DMS53 treated with DMSO at 0.1 percent for 48 hours (cell line): Measurements from ENCODE around the gene KLHL30.

ENCODE experiments used
- DNase-seq: peaks from one replicate; lab custom pipeline; 2025; ENCODE audit not compliant: unreplicated experiment; lab: John Stamatoyannopoulos, UW

KLHL30 gene, protein sequence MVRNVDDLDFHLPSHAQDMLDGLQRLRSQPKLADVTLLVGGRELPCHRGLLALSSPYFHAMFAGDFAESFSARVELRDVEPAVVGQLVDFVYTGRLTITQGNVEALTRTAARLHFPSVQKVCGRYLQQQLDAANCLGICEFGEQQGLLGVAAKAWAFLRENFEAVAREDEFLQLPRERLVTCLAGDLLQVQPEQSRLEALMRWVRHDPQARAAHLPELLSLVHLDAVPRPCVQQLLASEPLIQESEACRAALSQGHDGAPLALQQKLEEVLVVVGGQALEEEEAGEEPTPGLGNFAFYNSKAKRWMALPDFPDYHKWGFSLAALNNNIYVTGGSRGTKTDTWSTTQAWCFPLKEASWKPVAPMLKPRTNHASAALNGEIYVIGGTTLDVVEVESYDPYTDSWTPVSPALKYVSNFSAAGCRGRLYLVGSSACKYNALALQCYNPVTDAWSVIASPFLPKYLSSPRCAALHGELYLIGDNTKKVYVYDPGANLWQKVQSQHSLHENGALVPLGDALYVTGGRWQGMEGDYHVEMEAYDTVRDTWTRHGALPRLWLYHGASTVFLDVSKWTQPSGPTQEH

DNA sequence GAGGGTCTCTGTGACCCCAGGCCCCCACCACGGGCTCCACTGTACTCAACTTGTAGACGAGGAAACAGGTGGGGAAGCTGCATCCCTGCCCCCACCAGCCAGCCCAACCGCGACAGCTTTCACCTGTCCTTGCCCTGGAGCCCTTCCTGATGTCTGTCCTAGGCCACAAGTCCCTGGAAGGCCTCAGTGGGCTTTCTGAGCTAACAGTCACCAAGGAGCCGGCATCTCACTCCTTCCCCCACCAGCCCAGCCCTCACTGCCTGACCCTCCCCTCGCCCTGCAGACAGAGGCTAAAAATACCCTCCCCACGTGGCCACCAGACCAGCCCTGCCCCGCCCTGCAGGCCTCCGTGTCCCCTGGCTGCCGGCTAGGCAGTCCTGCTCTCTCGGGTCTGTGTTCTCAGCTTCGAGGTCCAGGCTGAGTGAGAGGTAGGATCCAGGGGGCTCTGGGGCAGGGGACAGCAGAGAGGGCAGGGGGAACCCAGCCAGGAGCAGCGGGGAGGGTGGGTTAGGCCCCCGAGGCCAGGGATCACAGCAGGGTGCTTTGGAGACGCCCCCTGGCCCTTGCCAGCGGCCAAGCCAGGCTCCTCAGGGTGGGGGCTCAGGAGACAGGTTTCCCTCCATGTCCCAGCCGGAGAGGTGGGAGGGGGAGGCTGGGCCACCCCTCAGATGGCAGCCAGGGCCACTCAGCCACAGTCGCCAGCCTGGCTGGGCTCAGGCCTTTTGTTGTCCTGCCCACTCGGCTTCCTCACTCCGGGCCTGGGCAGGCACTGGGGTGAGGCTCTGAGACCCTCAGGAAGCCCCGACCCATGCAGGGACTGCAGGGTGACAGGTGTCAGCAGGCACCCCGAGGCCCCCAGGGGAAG, at the start of gene KLHL30:
Gene KLHL30, plus strand, starts transcription at position 338 of the 865 bp plus-strand sequence. CDS start 2,087 bp downstream, outside the sequence.
- no peak for DNase-seq

DNA sequence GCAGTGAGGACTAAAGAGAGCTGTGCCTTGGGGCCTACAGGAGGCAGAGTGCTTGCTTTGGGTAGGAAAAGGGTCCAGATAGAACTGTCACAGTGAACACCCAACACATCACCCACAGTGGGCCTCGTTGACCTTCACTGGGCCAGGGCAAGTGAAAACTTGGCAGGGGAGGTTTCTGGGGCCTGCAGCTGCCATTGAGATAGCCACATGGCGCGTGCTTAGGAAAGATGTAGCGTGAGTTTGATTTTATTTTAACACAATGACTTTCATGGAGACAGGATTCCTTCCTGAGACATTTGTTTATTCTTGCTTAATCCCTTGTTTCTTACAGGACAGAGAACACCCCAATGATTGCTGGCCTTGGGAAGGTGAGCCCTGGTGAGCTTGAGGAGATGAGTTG, 47.6 kb upstream of the KLHL30 start:
- DNase-seq, result no peak

DNA sequence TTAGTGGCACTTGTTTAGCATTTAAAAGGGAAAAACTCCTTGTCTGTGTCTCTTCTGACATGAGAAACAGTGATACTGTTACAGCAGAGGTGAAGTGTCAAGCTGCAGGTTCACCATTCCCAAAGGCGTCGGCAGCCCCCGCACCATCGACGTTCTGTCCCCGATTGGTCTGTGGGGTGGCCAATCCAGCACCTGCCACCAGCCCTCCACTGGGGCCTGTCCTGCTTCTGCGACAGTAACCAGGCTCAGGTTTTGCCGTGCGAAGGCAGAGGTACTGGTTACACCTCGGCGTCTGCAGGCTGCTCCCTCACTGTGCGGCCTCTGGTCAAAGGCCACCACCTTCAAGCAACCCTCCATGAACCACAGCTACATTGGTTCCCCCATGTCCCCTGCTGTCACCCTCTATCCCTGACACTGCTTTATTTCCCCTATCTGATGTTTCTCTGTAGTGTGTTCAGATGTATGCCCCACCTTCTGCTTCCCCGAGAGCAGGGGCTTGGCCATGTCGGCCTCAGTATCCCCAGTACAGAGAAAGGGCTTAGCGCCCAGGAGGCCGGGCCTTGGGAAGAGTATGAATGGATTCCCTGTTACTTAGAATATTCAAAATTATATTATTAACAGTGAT, 46.9 kb upstream of the KLHL30 start:
- DNase-seq, result no peak

DNA sequence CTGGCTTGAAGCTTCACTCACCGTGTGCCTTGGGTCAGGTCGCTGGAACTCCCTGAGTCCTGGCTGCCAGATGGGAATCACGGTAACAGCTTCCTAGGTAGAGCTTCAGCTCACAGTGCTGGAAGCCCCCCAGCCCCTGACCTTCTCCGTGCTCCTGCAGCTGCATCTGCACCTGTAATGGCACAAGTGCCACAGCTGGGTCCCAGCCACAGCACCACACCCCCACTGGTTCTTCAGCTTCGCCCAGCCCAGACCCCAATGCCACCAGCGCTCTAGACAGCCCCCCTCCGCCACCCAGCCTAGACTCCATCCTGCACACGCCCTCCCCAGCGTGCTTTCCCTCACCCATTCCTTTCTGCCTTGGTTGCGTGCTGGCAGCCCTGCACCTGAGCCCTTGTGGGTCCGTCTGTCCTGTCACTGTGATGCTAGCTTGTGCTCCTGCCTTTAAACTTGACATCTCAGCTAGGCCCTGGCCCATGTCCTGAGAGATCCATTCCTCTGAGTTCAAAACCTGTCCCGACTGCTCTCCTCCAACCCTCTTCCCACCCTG, 45.9 kb upstream of the KLHL30 start:
- DNase-seq, result no peak

DNA sequence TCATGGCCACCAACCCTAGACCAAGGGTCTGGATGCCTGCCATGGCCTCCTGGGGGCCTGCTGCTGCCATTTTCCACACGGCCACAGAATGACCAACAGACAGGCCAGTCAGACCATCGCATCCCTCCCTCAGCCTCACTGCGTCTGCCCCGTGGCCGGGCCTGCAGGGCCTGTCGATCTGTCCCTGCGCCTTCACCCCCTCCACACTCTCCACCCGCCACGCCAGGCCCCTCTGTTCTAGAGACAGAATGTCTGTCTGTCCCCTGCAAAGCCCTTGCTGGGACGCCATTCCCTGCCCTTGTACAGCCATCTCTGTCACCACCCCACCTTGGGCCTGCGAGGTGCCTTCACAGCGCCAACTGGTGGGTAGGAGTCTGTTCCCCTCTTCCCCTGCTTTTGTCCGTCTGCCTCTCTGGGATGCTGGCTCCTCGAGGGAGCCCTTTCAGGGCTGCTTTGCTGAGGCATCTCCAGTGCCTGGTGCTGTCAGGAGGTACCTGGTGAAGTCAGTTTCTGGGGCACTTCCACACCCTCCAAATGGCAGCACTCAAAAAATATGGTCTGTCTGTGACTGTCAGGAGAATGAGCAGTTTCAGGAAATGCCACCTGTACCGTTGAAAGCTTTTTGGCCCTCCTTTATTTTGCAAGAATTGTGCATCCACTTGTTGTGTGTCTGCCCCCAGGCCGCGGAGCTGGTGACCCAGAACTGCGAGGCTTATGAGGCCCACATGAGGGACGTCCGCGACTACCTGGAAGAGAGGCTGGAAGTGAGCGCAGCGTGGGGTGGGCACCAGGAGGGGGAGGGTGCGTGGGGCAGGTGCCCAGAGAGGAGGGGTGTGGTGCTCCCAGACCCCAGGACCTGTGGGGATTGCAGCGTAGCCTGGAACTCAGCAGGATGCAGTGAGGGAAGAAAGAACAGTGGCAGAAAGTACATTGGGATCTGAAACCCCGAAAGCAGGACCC, 45.0 kb upstream of the KLHL30 start:
- DNase-seq, result no peak

DNA sequence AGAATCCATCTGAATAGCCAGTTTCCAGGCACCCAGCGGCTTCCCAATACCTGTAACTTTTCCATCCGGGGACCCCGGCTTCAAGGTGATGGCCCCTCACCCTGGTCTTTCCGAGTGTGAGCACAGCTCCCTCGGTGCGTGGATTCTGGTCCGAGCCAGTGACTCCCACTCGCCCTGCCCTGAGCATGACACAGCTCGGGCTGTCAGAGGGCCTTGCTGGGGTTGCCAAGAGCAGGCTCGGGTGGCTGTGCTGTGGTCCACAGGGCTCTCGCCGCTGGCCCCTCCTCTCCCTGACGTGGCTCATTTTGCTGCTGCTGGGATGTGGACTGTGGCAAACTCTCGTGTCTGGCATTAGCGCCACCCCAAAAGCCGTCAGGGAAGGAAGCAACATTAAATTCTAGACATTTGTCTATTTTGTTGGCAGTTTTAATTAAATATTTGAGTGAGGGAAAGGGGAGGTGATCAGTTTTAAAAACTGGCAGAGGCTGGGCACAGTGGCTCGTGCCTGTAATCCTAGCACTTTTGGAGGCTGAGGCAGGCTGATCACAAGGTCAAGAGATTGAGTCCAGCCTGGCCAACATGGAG, 43.9 kb upstream of the KLHL30 start:
- no peak for DNase-seq

DNA sequence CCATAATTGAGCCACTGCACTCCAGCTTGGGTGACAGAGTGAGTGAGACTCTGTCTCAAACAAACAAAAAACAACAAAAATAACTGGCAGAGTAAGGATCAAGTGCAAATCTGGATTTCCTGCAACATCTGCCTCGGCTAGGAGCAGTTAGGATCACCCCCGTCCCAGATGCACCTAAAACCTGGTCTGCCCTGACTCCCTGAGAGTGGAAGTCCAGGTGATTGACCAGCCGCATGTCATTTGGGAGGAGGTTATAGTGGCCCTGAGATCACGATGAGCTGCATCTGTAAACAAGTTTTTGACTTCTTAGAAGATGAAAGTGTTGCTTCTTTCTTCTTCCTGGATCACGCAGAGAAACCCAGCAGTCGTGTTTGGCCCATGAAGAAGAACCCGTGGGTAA, 43.3 kb upstream of the KLHL30 start:
- DNase-seq, result no peak

DNA sequence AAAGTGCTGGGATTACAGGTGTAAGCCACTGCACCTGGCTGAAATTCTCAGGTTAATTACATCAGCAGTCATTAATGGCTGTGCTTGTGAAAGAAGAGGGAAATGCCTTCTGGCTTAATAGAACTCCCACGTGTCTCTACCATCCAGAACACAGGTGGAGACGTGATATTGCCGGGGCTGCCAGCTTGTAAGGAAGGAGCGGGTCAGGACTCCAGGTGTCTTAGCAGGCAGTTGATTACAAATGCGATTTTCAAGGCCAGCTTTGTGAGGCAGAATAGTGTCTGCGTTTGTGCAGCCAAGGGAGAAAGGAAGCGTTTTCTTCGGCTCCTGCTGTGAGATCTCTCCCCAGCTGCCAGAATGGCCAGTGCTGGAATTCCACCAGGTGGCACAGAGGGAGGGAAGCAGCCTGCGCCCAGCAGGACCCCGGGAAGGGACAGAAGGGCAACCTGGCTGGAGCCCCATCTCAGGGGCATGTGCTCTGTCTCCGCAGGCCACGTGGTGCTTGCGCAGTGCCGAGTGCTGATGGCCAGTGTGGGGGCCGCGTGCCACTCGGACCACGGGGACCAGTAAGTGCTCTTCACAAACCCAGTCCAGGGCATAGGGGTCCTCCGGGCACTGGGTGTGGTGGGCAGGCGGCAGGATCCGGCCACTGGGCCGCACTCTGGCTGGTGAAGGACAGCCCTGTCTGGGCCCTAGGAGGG, 42.0 kb upstream of the KLHL30 start:
- DNase-seq, result no peak

DNA sequence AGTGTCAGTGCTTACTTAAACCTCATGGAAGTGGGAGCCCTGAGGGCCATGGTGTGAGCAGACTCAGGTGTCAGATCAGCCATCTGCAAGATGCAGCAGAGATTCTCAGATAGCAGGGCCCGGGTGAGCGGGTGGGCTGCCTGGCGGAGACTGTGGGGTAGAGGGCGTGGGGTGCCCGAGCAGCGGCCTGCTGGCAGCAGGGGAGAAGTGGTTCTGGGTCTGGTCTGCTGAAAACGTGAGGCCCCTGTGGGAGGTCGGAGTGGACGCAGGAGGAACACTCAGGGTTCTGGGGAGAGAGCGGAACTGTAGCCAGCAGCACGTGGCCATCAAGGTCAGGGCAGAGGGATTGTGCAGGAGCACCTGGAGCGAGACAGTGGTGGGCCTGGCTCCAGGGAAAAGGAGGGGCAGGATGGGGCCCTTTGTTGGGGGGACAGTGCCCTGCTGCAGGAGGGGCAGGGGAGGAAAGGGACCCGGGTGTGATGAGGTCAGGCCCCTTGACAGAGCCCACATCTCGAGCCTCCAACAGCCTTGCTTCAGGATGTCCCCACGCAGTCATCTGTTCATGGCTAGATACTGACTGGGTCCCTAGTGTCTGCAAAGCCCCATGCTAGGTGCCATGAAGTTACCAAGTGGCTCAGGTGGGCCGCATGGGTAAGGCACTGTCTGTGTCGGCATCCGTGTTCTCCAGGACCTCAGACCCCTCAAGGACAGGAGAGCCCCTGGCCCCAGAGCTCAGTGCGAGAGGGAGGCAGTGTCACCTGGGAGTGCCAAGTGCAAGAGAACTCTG, 41.1 kb upstream of the KLHL30 start:
- no peak for DNase-seq

DNA sequence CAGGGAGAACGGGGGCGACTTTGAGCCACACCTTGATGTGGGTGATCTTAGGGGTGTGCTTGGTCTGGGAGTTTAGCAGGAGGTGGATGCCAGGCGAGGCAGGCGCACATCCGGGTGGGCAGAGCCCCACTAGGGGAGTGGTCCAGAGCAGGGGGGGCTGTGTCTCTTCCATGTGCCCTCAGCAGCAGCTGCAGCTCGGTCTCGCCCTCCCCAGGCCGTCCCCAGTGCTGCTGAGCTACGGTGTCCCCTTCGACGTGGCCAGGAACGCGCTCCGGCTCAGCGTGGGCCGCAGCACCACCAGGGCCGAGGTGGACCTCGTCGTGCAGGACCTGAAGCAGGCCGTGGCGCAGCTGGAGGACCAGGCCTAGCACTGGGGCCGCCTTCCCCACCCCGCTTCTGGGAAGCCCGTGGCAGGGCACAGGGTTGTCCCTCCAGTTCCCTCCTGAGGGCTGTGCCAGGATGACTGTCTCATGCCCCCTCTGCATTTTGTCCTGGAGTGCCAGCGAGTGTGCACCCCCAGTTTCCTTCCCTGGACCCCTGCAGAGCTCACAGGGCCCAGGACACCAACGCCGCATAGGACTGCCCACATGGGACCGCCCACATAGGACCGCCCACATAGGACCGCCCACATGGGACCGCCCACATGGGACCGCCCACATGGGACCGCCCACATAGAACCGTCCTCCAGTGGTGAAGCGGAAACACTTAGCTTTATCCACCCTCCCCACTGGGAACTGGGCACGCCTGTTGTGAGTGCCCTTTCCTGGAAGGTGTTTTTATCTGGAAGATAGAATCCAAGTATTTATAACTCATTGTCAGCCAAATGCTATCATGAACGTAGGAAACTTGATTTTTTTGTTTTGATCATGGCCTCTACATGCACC, 40.2 kb upstream of the KLHL30 start:
- no peak for DNase-seq

DNA sequence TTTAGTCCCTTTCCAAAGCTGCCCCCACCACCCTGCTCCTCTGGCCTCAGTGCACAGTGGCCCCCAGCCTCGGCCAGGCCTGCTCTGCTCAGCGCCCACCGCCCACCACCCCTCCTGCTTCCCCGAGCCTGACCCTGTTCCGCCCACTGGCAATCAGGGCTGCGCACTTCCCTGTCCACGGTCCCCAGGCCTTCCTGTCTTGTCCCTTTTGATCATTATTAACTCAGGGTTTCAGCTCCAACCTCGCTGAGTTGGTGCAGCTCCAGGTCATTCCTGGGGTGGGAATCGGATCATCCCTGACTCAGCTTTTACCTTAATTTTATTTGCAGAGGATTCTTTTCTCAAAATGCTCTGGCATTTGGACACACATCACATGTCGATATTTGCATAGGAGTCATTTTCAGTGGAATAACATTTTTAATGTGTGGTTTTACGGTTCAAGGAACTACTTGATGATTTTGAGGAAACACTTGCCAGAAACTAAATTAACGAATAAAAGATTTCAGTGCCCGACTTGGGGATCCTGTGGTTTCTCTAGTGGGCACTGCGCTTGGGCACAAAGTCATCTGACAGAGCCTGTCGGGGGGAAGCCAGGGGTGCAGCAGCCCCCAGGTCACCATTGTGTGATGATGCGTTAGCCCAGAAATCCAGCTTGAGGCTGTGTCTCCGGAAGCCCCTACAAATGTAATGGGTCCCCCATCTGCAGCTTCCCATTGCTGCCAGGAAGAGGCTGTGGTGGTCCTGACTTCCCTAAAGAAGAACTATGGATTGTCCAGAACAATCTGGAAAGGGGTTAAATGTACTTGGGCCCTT, 39.4 kb upstream of the KLHL30 start:
- DNase-seq, result no peak

DNA sequence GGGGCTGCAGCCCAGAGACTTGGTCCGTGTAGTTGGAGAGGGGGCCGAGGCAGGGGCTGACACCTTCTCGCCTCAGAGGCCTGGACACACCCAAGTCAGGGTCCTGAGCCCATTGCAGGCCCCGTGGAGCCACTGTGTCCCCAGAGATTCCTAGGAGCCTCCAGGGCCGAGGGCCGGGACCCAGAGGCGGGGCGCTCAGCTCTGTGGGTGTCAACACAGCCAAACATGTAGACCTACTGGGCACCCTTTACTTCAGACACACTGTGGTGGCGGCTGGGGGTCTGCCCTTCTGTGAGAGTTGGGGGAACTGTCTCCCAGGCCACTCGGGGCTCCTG, 38.8 kb upstream of the KLHL30 start:
- DNase-seq, result no peak

DNA sequence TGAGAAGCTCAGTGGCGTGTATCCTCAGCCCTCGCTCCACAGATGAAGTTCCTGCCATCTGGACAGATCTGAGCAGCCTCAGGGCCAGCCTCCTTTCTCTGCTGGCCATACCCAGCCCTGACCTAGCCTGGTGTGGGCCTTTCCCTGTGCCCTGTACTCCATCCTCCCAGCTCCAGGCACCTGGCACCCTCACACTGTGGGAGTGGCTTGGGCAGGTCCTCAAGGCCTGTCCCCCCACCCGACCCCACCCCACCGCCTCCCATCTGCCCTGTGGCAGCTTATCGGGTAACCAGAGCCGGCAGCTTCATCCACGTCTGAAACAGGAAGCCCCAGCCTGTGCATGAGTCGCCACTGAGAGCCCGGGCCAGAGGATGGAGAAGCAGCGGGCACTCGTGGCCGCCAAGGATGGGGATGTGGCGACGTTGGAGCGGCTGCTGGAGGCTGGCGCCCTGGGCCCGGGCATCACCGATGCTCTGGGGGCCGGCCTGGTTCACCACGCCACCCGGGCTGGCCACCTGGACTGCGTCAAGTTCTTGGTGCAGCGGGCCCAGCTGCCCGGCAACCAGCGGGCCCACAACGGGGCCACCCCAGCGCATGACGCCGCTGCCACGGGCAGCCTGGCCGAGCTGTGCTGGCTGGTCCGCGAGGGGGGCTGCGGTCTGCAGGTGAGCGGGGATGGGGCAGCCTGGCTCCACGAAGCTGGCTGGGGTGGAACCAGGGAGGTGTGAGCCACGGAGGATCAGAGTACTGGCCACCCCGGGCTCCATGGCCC, 38.2 kb upstream of the KLHL30 start, which contains the start of gene ESPNL:
Gene ESPNL, plus strand, starts transcription at position 292 of the 772 bp plus-strand sequence. Its CDS starts 80 bp downstream, at position 372.
- DNase-seq, result no peak

DNA sequence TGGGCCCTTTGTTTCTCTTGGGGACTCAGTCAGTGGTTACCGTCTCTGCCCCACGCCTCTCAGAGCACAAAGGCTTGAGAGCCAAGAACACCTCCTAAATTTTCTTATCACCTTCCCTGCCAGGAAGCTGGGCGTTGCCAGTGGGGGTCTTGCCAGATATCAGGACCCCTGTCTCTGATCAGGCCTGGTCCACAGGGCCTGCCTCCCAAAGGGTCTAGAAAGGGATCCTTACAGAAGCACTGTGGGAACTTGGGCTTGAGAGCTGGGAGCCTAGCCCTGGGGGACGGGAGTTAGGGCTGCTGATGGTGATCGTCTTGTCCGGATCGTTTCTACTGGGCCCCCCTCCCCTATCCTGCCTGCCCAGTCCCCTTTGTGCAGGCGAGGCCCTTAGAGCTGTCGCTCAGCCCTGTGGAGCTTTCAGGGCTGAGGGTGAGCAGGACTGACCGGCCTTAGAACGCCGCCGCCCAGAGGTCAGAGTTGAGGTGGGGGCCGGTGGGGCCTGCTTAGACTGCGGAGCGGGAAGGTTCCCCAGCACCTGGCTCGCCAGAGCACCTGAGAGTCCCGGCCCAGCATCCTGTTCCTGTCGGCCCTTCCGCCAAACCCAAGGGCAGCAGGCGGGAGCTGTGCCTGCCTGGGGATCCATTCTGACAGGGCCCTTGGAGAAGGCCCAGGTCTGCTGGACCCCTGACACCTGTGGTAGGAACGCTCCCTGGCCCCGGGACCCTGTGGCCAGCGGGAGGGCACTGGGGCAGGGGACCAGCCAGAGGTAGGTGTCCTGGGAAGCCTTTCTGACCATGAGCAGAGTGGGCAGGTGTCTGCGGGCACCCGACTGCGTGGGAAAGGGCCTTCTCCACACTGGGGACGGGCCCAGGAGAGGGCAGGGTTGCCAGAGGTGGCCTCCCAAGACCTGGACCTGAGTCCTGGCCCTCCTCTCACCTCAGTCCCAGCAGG, 37.4 kb upstream of the KLHL30 start:
- DNase-seq, result no peak
